Hippocampal formation (tissue), 2 donors: ENCODE measurements around the gene HBQ1.
"Not testable (repeated sequence)": the region's sequence is repeated elsewhere in the genome, so short reads cannot be mapped to it uniquely, and the experiment has no call there.

Source experiments
- DNase-seq, 2 donors: peaks; one replicate each; lab custom pipeline; 2025; lab: John Stamatoyannopoulos, UW

HBQ1 gene

GRCh38 chr16:160691-161190, 19.5 kb upstream of the HBQ1 start:
- no peak for DNase-seq

GRCh38 chr16:162271-162991, 17.8 kb upstream of the HBQ1 start:
- no peak for DNase-seq

GRCh38 chr16:163139-163538, 17.1 kb upstream of the HBQ1 start:
- DNase-seq, result not testable (repeated sequence)

- DNase-seq, result not testable (repeated sequence)
These were observed 16.6 kb upstream of the HBQ1 start for GRCh38 chr16:163696-164095.

GRCh38 chr16:164134-164823, 16.0 kb upstream of the HBQ1 start:
- not testable (repeated sequence) for DNase-seq

GRCh38 chr16:164827-165538, 15.3 kb upstream of the HBQ1 start:
- DNase-seq, result no peak

GRCh38 chr16:165539-166374, 14.5 kb upstream of the HBQ1 start, which contains the start of gene HBM:
Gene HBM, plus strand, starts transcription at chr16:165978. Its CDS starts 20 bp downstream, at chr16:165998.
- DNase-seq, result no peak

- DNase-seq, result no peak
These were observed 13.7 kb upstream of the HBQ1 start for GRCh38 chr16:166375-167121.

GRCh38 chr16:167122-167690, 13.1 kb upstream of the HBQ1 start:
- no peak for DNase-seq

GRCh38 chr16:168424-168823, 11.8 kb upstream of the HBQ1 start:
- no peak for DNase-seq

- no peak for DNase-seq
These were observed 11.2 kb upstream of the HBQ1 start for GRCh38 chr16:169014-169413.

GRCh38 chr16:170088-170507, 10.2 kb upstream of the HBQ1 start:
- DNase-seq, result not testable (repeated sequence)

- DNase-seq, result no peak
These were observed 9.5 kb upstream of the HBQ1 start for GRCh38 chr16:170788-171187.

GRCh38 chr16:172374-172941, 7.8 kb upstream of the HBQ1 start, which contains the start of gene HBA2:
Gene HBA2, plus strand, starts transcription at chr16:172876. Its CDS starts 37 bp downstream, at chr16:172913.
- not testable (repeated sequence) for DNase-seq

GRCh38 chr16:173211-173854, 6.9 kb upstream of the HBQ1 start:
- DNase-seq, result not testable (repeated sequence)

- DNase-seq, result not testable (repeated sequence)
These were observed 6.1 kb upstream of the HBQ1 start for GRCh38 chr16:173928-174769.

- DNase-seq, result no peak
These were observed 5.0 kb upstream of the HBQ1 start for GRCh38 chr16:175011-175949.
